ENCODE data around the gene CREBBP. TPM values are rescaled to one million over a fixed set of nuclear protein-coding genes. Genes with fewer than 3 reads are reported as not detected.

CREBBP gene
- total and polyA plus RNA-seq, 9 of the 15 experiments (the other 6 are each of a cell fraction or from before 2014, with no cell fraction given) = 0.70 to 24.8 (median 5.6) TPM

DNA sequence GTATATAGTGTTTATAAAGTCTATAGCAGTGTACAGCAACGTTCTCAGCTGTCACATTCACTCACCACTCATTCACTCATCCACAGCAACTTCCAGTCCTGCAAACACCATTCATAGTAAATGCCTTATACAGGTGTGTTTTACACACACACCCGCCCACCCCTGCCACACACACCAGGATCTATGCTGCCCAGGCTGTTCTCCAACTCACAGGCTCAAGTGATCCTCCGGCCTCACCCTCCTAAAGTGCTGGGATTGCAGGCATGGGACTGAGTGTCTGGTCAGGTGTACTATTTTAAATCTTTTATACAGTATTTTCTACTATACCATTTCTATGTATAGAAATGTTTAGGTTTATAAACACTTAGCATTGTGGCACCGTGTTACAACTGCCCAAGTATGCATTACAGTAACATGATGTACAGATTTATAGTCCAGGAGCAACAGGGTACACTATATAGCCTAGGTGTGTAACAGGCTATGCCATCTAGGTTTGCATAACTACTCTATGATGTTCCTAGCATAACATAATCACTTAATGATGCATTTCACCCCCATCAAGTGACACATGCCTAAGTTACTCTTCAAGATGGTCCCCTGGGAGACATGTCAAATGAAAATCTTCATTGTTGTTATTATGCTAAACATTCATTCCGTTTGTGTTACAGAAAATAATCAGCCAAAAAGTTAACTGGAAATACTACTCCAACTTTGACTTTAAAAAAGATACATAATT is 42.5 kb downstream of the CREBBP start (continued):
- TF ChIP-seq, protein P1, sequence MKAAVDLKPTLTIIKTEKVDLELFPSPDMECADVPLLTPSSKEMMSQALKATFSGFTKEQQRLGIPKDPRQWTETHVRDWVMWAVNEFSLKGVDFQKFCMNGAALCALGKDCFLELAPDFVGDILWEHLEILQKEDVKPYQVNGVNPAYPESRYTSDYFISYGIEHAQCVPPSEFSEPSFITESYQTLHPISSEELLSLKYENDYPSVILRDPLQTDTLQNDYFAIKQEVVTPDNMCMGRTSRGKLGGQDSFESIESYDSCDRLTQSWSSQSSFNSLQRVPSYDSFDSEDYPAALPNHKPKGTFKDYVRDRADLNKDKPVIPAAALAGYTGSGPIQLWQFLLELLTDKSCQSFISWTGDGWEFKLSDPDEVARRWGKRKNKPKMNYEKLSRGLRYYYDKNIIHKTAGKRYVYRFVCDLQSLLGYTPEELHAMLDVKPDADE (conservative IDR thresholded peaks at IDR 0.05; ENCODE audit: control insufficient read depth, low read depth, low read length) = no peak

DNA sequence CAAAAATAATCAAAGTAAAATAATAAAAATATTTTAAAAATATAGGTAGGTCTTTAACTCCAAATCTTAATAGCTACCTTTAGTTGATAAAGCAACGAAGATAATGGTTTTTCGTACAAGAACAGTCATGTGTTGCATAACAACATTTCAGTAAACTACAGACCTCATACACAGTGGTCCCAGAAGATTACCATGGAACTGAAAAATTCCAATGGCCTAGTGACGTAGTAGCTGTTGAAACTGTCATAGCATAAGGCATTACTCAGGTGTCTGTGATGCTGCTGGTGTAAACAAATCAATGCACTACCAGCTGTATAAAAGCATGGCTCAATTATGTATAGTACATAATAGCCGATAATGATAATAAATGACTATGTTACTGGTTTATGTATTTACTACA is 43.9 kb downstream of the CREBBP start:
- BruUV-seq (replicated peaks) = no TSS peak
- H2AFZ ChIP-seq (ENCODE audit: low read depth, low read length) = no peak overlapping the region
- no peak for FAIRE-seq
- H3K79me2 ChIP-seq (ENCODE audit: control insufficient read depth, insufficient read depth, low read length) = peaks cover 60% of the 10 kb centered on the region
- WGBS (ENCODE audit: insufficient coverage, low coverage, missing lambda C conversion rate) = 98% methylated on average over 4 of the region's 4 CpGs
- no peak for ATAC-seq
- no peaks in the 10 kb centered on the region for H3K27me3 ChIP-seq (ENCODE audit: control insufficient read depth in 2 of 2, insufficient read depth in 2 of 2, low read length in 2 of 2)
- H3K9me1 ChIP-seq (ENCODE audit: control insufficient read depth, insufficient read depth, low read length) = no peaks in the 10 kb centered on the region
- H3K4me3 ChIP-seq = no peak overlapping the region
- H3K4me2 ChIP-seq (ENCODE audit: insufficient read depth, low read length) = no peak overlapping the region
- H3K36me3 ChIP-seq (ENCODE audit: control insufficient read depth, insufficient read depth, low read length) = no peaks in the 10 kb centered on the region
- no peak overlapping the region for H3K27ac ChIP-seq (ENCODE audit: extremely low read depth, low read depth, low read length)
- TF ChIP-seq TGIF2 (CRISPR knock-in tag; IDR thresholded peaks at IDR 0.05) = no peak
- no peak for TF ChIP-seq GATAD2A (IDR thresholded peaks at IDR 0.05)
- no peak for TF ChIP-seq XRCC4 (IDR thresholded peaks at IDR 0.05; ENCODE audit: extremely low read depth, insufficient read depth, insufficient read length)
- TF ChIP-seq FOSL1 (tag; conservative IDR thresholded peaks at IDR 0.05) = no peak
- no peak for TF ChIP-seq FOXA1 (IDR thresholded peaks at IDR 0.05; ENCODE audit: borderline replicate concordance)
- TF ChIP-seq ZZZ3 (IDR thresholded peaks at IDR 0.05) = no peak
- no peaks in the 10 kb centered on the region; a peak in 2 of 5 replicates for H3K4me1 ChIP-seq (replicated peaks in 1 of 2; ENCODE audit: control insufficient read depth in 2 of 2, insufficient read depth in 2 of 2, low read length in 2 of 2)
- intact Hi-C loops (cut with micrococcal nuclease) = no loop called here
- no peaks in the 10 kb centered on the region for H4K20me1 ChIP-seq (replicated peaks; ENCODE audit: control insufficient read depth, insufficient read depth, low read length)
- H3K9me3 ChIP-seq (replicated peaks; ENCODE audit: control insufficient read depth, insufficient read depth, low read depth, low read length) = peaks cover 5% of the 10 kb centered on the region
- CTCF ChIA-PET (ENCODE audit: low intra/inter-chr PET ratio) = no interaction called here
- DNase-seq (ENCODE audit: extremely low read depth in 1 of 4, low spot score in 3 of 4) = no peak
- in situ Hi-C loops (cut with MboI) = no loop called here
- POLR2A ChIA-PET = interaction anchor here (1.0 to 1.1 kb wide), 2 partner anchors 17 to 20 kb away, joined by 3 read pairs; no protein-coding TSS in a partner anchor
- H3K9ac ChIP-seq (ENCODE audit: insufficient read depth in 1 of 2, low read depth in 2 of 2, low read length in 2 of 2) = no peak overlapping the region

Measured in K562 (cell line).